Muscle layer of duodenum (tissue), 2 donors: ENCODE measurements around the gene UNC5B.

Experiments used
- H3K27ac ChIP-seq: one replicate; pipeline ENCODE4 v1.7.0; 2013; ENCODE audit warnings: mild to moderate bottlenecking, low read length
- H3K27me3 ChIP-seq: one replicate; pipeline ENCODE4 v1.7.0; 2013; ENCODE audit warnings: low read depth, mild to moderate bottlenecking, control low read depth, low read length
- H3K36me3 ChIP-seq, 2 donors: one replicate each; pipeline ENCODE4 v1.7.0; 2013; ENCODE audit warnings: low read length in 2 of 2, control low read depth in 1 of 2, mild to moderate bottlenecking in 1 of 2; ENCODE audit not compliant: insufficient read depth in 2 of 2, control insufficient read depth in 1 of 2
- H3K4me1 ChIP-seq, 2 donors: one replicate each; pipeline ENCODE4 v1.7.0; 2013; ENCODE audit warnings: low read length in 2 of 2, mild to moderate bottlenecking in 2 of 2, control low read depth in 1 of 2, moderate library complexity in 1 of 2; ENCODE audit not compliant: insufficient read depth in 2 of 2, control insufficient read depth in 1 of 2
- H3K4me3 ChIP-seq, 2 donors: one replicate each; pipeline ENCODE4 v1.7.0; 2013; ENCODE audit warnings: low read length in 2 of 2, low read depth in 1 of 2, mild to moderate bottlenecking in 1 of 2
- H3K9me3 ChIP-seq, 2 donors: one replicate each; pipeline ENCODE4 v1.7.0; 2013; ENCODE audit warnings: low read length in 2 of 2, control low read depth in 1 of 2, mild to moderate bottlenecking in 1 of 2; ENCODE audit not compliant: control insufficient read depth in 1 of 2
- donor health status: healthy.

The UNC5B gene

DNA sequence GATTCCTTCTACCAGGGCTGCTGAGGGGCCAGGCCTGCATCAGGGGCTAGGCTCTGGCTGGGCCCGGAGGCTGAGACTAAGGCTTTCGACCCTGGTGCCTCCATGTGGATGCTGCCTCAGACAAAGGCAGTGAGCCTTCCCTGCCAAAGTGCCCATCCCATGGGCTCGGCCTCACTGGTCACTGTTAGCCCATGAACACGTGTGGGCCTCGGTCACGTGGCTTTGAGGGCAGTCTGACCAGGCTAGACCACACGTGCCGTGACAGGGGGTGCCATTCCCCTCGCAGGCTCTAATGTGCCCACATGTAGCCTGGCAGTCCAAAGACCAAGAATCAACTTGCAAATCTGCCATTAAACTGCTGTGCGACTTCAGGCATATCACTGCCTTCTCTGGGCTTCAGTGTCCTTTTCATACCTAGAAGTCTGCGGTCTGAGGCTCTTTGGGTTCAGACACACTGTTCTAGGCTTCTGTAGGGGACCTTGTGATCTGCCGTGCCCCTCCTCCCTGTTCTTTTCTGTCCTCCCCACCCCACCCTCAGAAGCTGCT, 89.1 kb downstream of the UNC5B start:
- Histone ChIP-seq H3K9me3 (no peaks in the 10 kb centered on the region), H3K4me3 (no peak overlapping the region), H3K4me1 (no peaks in the 10 kb centered on the region), H3K36me3 (peaks cover 0 to 3% of the 10 kb centered on the region in 2 donors), H3K27me3 (no peaks in the 10 kb centered on the region), H3K27ac (no peak overlapping the region)

DNA sequence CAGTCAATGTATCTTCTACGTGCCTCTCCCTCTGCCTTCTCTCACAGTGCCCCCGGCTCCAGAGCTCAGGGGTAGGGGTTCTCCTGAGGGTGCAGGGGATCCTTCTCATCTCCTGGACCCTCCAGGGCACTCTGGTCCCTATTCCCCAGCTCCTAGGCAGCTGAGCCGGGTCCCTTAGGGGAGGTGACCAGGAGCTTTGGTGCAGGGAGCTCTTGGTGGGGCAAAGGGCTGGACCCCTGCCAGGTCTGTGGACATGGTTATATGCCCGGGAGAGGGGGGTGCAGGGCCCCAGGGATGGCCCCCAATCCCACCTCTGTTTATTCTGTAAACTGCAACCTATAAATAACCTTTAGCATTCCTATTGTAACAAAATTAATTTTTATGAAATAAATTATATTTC, 90.1 kb downstream of the UNC5B start:
- no peak overlapping the region for H3K27ac ChIP-seq
- H3K4me1 ChIP-seq = no peaks in the 10 kb centered on the region
- H3K9me3 ChIP-seq = no peaks in the 10 kb centered on the region
- H3K27me3 ChIP-seq = no peaks in the 10 kb centered on the region
- no peak overlapping the region for H3K4me3 ChIP-seq
- H3K36me3 ChIP-seq = peaks cover 0 to 3% of the 10 kb centered on the region in 2 donors

DNA sequence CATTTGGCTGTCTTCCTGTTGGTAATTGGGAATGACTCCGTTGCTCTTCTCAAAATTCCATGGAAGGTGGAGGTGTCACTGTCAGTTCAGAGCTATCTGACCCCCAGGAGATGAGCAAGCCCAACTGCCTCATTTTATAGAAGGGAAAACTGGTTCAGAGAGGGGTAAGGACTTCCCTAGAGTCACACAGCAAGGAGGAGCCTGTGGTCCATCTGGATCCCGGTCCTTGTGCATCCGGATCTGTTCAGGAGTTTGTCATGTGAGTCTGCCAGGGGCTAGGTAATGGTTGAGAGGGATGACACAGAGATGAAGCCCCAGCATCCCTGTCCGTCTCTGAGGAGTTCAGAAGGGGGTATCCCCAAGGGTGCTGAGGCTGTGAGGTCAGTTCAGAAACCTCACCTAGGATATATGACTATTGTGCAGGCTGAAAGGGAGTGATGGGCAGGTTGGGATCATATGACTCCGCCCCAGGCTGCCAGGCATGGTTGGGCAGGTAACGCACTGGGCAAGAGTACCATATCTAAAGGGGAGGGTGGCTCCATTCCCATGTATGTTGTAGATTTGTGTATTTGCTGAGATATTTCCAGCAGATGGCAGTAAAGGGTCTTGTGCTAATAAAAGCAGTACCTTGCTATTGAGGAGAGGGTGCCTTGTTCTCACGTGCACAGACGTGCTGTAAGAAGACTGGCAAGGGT, 90.7 kb downstream of the UNC5B start:
- H3K9me3 ChIP-seq = no peaks in the 10 kb centered on the region
- H3K4me1 ChIP-seq = no peaks in the 10 kb centered on the region
- H3K27me3 ChIP-seq = no peaks in the 10 kb centered on the region

DNA sequence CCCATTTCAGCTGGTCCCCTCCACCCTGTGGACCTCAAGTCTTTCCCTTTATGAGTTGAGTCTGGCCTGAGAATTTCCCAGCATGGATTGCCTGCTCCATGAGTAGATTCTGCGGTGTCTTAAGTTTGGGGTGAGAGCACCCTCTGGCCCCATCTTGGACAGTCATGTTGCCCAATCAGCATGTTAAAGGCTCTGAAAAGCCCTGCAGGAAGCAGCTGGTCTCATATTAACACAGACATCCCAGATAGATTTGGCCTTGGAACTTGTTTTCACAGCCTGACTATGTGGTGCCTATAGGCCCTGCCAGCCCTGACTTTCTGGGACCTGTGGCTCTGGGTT, 91.2 kb downstream of the UNC5B start:
- no peaks in the 10 kb centered on the region for H3K9me3 ChIP-seq
- no peak overlapping the region for H3K27ac ChIP-seq
- no peaks in the 10 kb centered on the region for H3K4me1 ChIP-seq
- no peak overlapping the region for H3K4me3 ChIP-seq
- no peaks in the 10 kb centered on the region for H3K36me3 ChIP-seq
- H3K27me3 ChIP-seq = no peaks in the 10 kb centered on the region

More for the DNA sequence above, 90.7 kb downstream of the UNC5B start:
- Histone ChIP-seq H3K4me3 (no peak overlapping the region), H3K27ac (no peak overlapping the region), H3K36me3 (peaks cover 0 to 3% of the 10 kb centered on the region in 2 donors)

DNA sequence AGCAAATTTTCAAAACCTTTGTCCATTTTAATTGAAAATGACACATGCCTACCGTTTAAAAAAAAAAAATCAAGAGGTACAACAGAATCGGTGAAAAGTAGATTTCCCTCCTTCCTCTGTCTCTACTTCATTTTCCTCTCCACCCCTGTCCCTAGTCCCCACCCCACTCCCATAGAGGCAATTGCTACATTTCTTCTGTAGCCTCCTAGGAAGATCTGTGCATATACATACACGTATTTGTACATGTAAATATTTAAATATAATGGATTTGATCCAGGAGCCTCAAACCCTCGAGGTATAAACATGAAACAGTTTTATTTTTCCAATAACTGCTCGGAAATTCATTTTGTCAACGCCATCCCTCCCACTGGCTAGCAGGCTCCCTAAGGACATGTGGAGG, 92.5 kb downstream of the UNC5B start:
- Histone ChIP-seq H3K27ac (no peak overlapping the region), H3K36me3 (no peaks in the 10 kb centered on the region), H3K9me3 (no peaks in the 10 kb centered on the region), H3K4me3 (no peak overlapping the region), H3K4me1 (no peaks in the 10 kb centered on the region), H3K27me3 (no peaks in the 10 kb centered on the region)

DNA sequence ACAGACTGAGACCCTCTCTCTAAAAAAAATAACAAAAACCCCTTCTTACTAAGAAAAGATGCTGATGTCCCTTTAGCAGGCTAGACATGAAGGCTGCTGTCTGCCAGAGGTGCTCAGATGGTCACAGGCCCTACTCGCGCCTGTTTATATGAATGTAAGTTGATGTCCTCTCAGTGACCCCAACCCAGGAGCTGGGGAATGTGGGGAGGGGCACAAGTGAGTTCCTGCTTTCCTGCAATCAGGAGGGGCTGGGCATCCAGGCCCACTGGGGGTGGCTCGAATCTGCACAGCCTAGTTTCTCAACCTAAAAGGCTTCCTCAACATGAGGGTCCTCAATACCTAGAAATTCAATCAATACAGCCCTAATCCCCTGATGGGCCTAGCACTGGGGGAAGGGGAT, 94.6 kb downstream of the UNC5B start:
- H3K4me3 ChIP-seq = no peak overlapping the region
- H3K27ac ChIP-seq = no peak overlapping the region
- no peaks in the 10 kb centered on the region for H3K9me3 ChIP-seq

DNA sequence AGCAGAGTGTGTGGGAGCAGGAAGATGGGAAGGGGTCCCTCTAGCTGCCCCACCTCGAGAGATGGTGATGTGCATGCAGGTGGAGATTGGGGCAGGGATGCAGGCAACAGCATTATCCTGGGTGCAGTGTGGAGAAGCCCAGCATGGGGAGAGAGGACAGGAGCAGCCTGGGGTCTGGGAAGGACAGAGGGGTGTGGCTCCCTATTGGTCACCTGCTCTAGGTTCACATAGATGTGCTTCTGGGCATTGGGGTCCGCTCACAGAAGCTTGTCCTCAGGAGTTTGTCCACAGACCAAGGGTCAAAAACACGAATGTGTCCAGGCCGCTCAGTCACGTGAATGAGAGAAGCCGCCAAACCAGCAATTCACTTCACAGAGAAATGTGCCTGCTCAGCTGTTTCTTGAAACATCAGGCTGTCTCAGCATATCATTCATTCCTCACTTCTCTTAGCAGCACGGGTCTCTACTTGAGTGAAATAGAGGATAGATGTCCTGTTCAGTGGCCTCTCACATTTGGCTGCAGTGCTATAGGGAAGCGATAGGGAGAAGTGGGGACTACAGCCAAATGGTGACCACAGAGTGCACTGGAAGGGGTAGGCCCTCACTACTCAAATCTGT, 95.2 kb downstream of the UNC5B start:
- no peak overlapping the region for H3K4me3 ChIP-seq
- no peak overlapping the region for H3K27ac ChIP-seq
- H3K4me1 ChIP-seq = no peaks in the 10 kb centered on the region
- no peaks in the 10 kb centered on the region for H3K9me3 ChIP-seq
- H3K36me3 ChIP-seq = no peaks in the 10 kb centered on the region
- no peaks in the 10 kb centered on the region for H3K27me3 ChIP-seq

More for the DNA sequence above, 94.6 kb downstream of the UNC5B start:
- no peaks in the 10 kb centered on the region for H3K4me1 ChIP-seq
- no peaks in the 10 kb centered on the region for H3K36me3 ChIP-seq
- H3K27me3 ChIP-seq = no peaks in the 10 kb centered on the region

DNA sequence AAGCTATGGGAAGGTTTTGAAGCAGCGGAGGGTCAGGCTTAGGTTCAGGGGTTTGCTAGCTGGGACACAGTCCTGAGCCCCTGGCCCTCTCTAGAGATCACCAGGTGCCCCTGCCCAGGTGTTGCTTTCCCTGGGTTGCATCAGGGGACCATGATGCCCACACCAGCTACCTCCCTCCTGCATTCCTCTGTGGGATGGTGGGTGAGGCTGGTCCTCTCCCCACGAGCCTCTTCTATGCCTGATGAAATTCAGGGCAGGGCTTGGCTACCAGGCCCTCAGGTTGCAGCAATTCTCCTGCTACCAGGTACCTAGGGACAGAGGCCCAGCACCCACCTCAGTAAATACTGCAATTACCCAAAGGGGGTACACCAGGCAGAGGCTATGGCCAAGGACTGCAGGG, 95.9 kb downstream of the UNC5B start:
- Histone ChIP-seq H3K27ac (no peak overlapping the region), H3K4me3 (no peak overlapping the region), H3K36me3 (no peaks in the 10 kb centered on the region), H3K27me3 (no peaks in the 10 kb centered on the region), H3K4me1 (peaks cover 0 to 5% of the 10 kb centered on the region in 2 donors), H3K9me3 (no peaks in the 10 kb centered on the region)

DNA sequence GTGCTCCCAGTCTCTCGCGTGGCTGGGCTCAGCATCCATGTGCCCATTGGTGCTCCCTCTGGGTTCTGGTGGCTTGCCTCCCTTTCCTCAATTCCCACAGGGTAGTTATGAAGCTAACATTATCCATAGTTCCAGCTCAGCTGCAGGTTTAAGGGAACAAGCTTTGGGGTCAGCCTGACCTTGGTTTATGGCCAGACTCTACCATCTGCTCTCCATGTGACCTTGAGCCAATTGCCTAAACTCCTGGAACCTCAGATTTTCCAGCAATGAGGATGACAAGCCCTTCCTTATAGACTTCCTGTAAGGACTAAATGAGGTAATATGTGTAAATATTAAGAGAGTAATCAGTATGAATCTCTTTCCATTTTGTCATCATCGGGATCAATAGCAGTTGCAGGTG, 96.6 kb downstream of the UNC5B start:
- H3K4me3 ChIP-seq = no peak overlapping the region
- H3K4me1 ChIP-seq = peaks cover 0 to 13% of the 10 kb centered on the region in 2 donors
- no peaks in the 10 kb centered on the region for H3K27me3 ChIP-seq
- H3K36me3 ChIP-seq = no peaks in the 10 kb centered on the region
- no peaks in the 10 kb centered on the region for H3K9me3 ChIP-seq
- H3K27ac ChIP-seq = no peak overlapping the region

DNA sequence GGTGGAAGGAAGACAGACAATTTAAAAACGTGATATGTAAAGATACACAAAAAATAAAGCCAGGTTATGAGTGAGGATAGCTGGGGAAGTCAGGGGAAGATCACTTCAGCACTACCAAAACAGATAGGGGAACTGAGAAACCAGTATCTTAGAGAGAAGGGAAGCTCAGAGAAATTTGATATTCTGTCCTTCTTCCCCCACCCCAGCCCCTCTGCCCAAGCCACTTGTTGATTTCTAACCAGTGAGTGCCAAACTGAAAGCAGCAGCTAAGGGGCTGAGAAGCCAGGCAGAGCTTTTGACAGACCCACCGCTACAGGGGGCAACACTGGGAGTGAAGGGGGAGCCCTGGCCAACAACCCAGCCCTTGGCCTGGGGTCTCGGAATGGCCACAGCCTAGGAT, 97.5 kb downstream of the UNC5B start:
- H3K27me3 ChIP-seq = no peaks in the 10 kb centered on the region
- H3K27ac ChIP-seq = no peak overlapping the region
- no peak overlapping the region for H3K4me3 ChIP-seq
- peaks cover 0 to 20% of the 10 kb centered on the region in 2 donors for H3K4me1 ChIP-seq
- H3K9me3 ChIP-seq = no peaks in the 10 kb centered on the region
- no peaks in the 10 kb centered on the region for H3K36me3 ChIP-seq

DNA sequence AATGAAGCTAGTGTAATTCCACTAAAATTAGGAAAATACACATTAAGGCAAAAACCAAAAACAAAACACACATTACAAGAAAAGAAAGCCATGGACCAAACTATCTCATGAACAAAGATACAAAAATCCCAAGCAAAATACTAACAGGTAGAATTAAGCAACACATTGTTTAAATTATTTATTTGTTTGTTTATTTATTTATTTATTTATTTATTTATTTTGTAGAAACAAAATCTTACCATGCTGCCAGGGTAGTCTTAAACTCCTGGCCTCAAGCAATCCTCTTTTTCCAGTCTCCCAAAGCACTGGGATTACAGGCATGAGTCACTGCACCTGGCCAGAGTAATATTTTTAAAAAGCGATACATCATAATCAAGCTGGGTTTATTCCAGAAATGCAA, 99.8 kb downstream of the UNC5B start:
- no peaks in the 10 kb centered on the region for H3K36me3 ChIP-seq
- no peak overlapping the region for H3K27ac ChIP-seq
- H3K27me3 ChIP-seq = no peaks in the 10 kb centered on the region
- H3K4me1 ChIP-seq = peaks cover 0 to 20% of the 10 kb centered on the region in 2 donors
- no peak overlapping the region for H3K4me3 ChIP-seq
- no peaks in the 10 kb centered on the region for H3K9me3 ChIP-seq
